OCI-LY1 (cell line): ENCODE data around the gene XRRA1.
A peak's percentile ranks its signal among the peaks of the same experiment; 100 is the strongest.

Source experiments
- EZH2 ChIP-seq: fragments of 200-600 bp; sonication (generic), shearing (Covaris generic); IDR thresholded peaks from 2 replicates; pipeline ENCODE4 v1.8.0; 2017; ENCODE audit warnings: borderline replicate concordance, mixed run types, mild to moderate bottlenecking, antibody characterized with exemption, low read length, moderate library complexity, mixed read lengths
- TF ChIP-seq, protein P1 (sequence below): fragments of 200-600 bp; sonication (generic), shearing (Covaris generic); IDR thresholded peaks from 2 replicates; pipeline ENCODE4 v1.5.1; 2017; ENCODE audit warnings: mild to moderate bottlenecking, antibody characterized with exemption, low read length, moderate library complexity, mixed read lengths

DNA sequence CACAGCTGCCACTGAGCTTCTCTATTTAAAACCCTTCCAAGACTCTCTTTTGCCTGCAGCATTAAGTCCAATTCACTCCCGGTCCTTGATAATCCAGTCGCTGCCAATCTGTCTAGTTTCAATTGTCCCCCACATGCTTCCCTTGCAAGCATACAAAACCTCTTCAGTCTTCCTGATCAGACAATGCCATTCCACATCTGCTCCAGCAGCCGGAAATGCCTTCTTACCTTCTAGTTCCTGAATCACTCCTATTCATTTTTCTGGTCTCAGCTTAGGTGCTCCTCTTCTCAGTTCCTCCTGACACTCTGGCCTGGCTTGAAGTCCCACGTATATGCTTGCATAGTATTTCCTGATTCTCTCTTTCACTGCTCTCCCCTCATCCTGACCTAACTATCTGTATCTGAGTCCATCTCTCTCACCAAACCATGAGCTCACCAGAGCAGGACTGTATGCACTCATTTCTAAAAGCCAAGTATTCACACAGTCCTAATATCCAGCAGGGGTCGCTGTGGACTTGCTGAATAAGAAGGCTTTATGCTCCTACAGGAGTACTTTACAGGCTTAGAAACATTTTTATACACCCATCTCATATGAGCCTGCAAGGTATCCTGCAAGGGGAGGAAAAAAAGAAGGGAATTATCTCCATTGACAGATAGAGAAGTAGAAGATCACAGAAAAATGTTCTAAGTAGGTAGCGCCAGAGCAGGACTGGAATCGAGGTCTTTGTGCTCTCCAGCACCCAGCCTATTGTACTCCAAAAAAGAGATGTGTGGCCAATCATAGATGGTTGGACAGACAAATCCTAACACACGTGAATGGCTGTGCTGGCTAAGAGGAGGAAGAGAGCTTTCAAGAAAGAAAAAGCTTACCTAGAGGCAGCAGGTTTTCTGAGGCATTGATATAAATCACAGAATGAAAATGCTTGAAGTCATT, 19.2 kb downstream of the XRRA1 start:
- TF ChIP-seq, protein P1, sequence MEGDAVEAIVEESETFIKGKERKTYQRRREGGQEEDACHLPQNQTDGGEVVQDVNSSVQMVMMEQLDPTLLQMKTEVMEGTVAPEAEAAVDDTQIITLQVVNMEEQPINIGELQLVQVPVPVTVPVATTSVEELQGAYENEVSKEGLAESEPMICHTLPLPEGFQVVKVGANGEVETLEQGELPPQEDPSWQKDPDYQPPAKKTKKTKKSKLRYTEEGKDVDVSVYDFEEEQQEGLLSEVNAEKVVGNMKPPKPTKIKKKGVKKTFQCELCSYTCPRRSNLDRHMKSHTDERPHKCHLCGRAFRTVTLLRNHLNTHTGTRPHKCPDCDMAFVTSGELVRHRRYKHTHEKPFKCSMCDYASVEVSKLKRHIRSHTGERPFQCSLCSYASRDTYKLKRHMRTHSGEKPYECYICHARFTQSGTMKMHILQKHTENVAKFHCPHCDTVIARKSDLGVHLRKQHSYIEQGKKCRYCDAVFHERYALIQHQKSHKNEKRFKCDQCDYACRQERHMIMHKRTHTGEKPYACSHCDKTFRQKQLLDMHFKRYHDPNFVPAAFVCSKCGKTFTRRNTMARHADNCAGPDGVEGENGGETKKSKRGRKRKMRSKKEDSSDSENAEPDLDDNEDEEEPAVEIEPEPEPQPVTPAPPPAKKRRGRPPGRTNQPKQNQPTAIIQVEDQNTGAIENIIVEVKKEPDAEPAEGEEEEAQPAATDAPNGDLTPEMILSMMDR = peak; percentile 95
- TF ChIP-seq EZH2 = no peak
